GM12878 (cell line): ENCODE measurements around the gene HMG20B. TPM values are rescaled to one million over a fixed set of nuclear protein-coding genes. Genes with fewer than 3 reads are reported as not detected.
A peak's percentile ranks its signal among the peaks of the same experiment; 100 is the strongest.

Experiments
- ATAC-seq: fragments of 200-7000 bp; cut with Tn5 transposase; 3 replicates; pipeline ENCODE4 v1.9.1; 2020; ENCODE audit warnings: mild to moderate bottlenecking, moderate library complexity
- BruUV-seq: library from RNA; stranded (reverse); fragments of 400-500 nt; replicated peaks from 2 replicates; lab custom pipeline; 2021; lab: Mats Ljungman, UMichigan
- CTCF ChIA-PET: fragments of 300-600 bp; sonication (Branson Sonifier 250); formaldehyde crosslinking; extraction: SDS; loops from one replicate; lab custom pipeline; 2021; ENCODE audit warnings: inconsistent platforms; lab: Yijun Ruan, JAX
- POLR2A ChIA-PET: fragments of 350-600 bp; formaldehyde crosslinking; extraction: SDS; loops from one replicate; lab custom pipeline; 2021; ENCODE audit warnings: inconsistent platforms; lab: Charles Lee
- RAD21 ChIA-PET: fragments of 300-600 bp; sonication (Branson Sonifier 250); formaldehyde crosslinking; loops from one replicate; lab custom pipeline; 2023; ENCODE audit warnings: antibody characterized with exemption; ENCODE audit not compliant: unreplicated experiment; lab: Charles Lee
- SMC1A ChIA-PET: fragments of 300-600 bp; sonication (Branson Sonifier 250); formaldehyde crosslinking; loops from one replicate; lab custom pipeline; 2023; ENCODE audit not compliant: unreplicated experiment, uncharacterized antibody; lab: Charles Lee
- DNase-seq: peaks from one replicate; pipeline ENCODE4 v3.0.0-alpha.2; 2011; ENCODE audit warnings: low read depth, low spot score
- FAIRE-seq: peaks from 3 replicates; lab custom pipeline; 2011; peaks lifted over from hg19 to GRCh38; lab: Jason Lieb, UNC
- H2AFZ ChIP-seq: 2 replicates; pipeline ENCODE4 v1.6.0; 2011; ENCODE audit warnings: low read depth, low read length, control low read depth; ENCODE audit not compliant: control insufficient read depth
- H3K27ac ChIP-seq: 2 replicates; pipeline ENCODE4 v1.5.1; 2011; ENCODE audit warnings: control low read depth; ENCODE audit not compliant: control insufficient read depth, insufficient read depth
- H3K27me3 ChIP-seq, 2 experiments: replicated peaks in 1 of 2; 2 replicates each; pipeline versions ENCODE4 v1.6.0 to v1.6.1; 2011; ENCODE audit warnings: low read length in 1 of 2; ENCODE audit not compliant: control insufficient read depth in 2 of 2, insufficient read depth in 2 of 2
- H3K36me3 ChIP-seq, 2 experiments: 2 replicates each; pipeline ENCODE4 v1.5.1; 2011; ENCODE audit warnings: low read length in 1 of 2; ENCODE audit not compliant: control insufficient read depth in 2 of 2, insufficient read depth in 2 of 2
- H3K4me1 ChIP-seq: 2 replicates; pipeline ENCODE4 v1.6.1; 2011; ENCODE audit warnings: mild to moderate bottlenecking, low read length, moderate library complexity, mixed read lengths; ENCODE audit not compliant: control insufficient read depth, insufficient read depth
- H3K4me2 ChIP-seq: 2 replicates; pipeline ENCODE4 v1.6.0; 2011; ENCODE audit warnings: control low read depth; ENCODE audit not compliant: control insufficient read depth, insufficient read depth
- H3K4me3 ChIP-seq: fragments of 200-600 bp; sonication (generic); 2 replicates; pipeline ENCODE4 v1.5.1; 2016
- H3K79me2 ChIP-seq: 2 replicates; pipeline ENCODE4 v1.6.0; 2011; ENCODE audit warnings: low read length; ENCODE audit not compliant: control insufficient read depth, insufficient read depth
- H3K9ac ChIP-seq: 2 replicates; pipeline ENCODE4 v1.8.0; 2011; ENCODE audit warnings: low read length, control low read depth, mixed read lengths; ENCODE audit not compliant: control insufficient read depth, insufficient read depth
- H3K9me3 ChIP-seq: replicated peaks from 3 replicates; pipeline ENCODE4 v1.5.1; 2011; ENCODE audit warnings: mild to moderate bottlenecking, low read length; ENCODE audit not compliant: control insufficient read depth, insufficient read depth
- H4K20me1 ChIP-seq: 2 replicates; pipeline ENCODE4 v1.6.0; 2011; ENCODE audit not compliant: control insufficient read depth, insufficient read depth
- CBX3 ChIP-seq: fragments of 200-600 bp; sonication (generic); IDR thresholded peaks from 2 replicates; pipeline ENCODE4 v1.6.1; 2016; ENCODE audit warnings: low read depth, borderline replicate concordance
- CTCF ChIP-seq, 3 experiments: IDR thresholded peaks in 2 of 3; conservative IDR thresholded peaks in 1 of 3; 2 replicates each; pipeline ENCODE4 v1.5.1; 2011; ENCODE audit warnings: low read depth in 3 of 3, low read length in 3 of 3, mild to moderate bottlenecking in 3 of 3, control low read depth in 2 of 3, moderate library complexity in 2 of 3, inconsistent platforms in 1 of 3, mixed read lengths in 1 of 3; ENCODE audit not compliant: control insufficient read depth in 2 of 3, insufficient read depth in 1 of 3; ENCODE audit errors: extremely low read depth in 1 of 3
- E4F1 ChIP-seq: fragments of 450-650 bp; IDR thresholded peaks from 2 replicates; pipeline ENCODE4 v1.6.1; 2018; ENCODE audit warnings: borderline replicate concordance, mild to moderate bottlenecking; ENCODE audit not compliant: partially characterized antibody
- ESRRA ChIP-seq: IDR thresholded peaks from 2 replicates; pipeline ENCODE4 v1.6.1; 2012; ENCODE audit warnings: mild to moderate bottlenecking, low read length, improper control_type of control experiment
- IKZF1 ChIP-seq: fragments of 450-650 bp; conservative IDR thresholded peaks from 2 replicates; pipeline ENCODE4 v1.6.1; 2017; ENCODE audit warnings: antibody characterized with exemption, mild to moderate bottlenecking
- IRF3 ChIP-seq: fragments of 450-650 bp; IDR thresholded peaks from 2 replicates; pipeline ENCODE4 v1.6.1; 2014; ENCODE audit warnings: mild to moderate bottlenecking
- MEF2A ChIP-seq: IDR thresholded peaks from 2 replicates; pipeline ENCODE4 v1.6.1; 2011; ENCODE audit warnings: low read depth, mild to moderate bottlenecking, low read length, moderate library complexity; ENCODE audit not compliant: insufficient read depth
- NFXL1 ChIP-seq: fragments of 450-650 bp; IDR thresholded peaks from 2 replicates; pipeline ENCODE4 v1.6.1; 2017; ENCODE audit warnings: antibody characterized with exemption, mild to moderate bottlenecking, borderline replicate concordance
- RELA ChIP-seq: fragments of 450-650 bp; IDR thresholded peaks from 2 replicates; pipeline ENCODE4 v1.8.0; 2014; ENCODE audit warnings: borderline replicate concordance; ENCODE audit not compliant: partially characterized antibody
- SMARCA5 ChIP-seq: fragments of 450-650 bp; IDR thresholded peaks from 2 replicates; pipeline ENCODE4 v1.6.1; 2017; ENCODE audit warnings: mild to moderate bottlenecking
- SMC3 ChIP-seq: IDR thresholded peaks from 2 replicates; pipeline ENCODE4 v1.6.1; 2011; ENCODE audit warnings: low read length, improper control_type of control experiment, borderline replicate concordance
- TCF12 ChIP-seq: IDR thresholded peaks from 2 replicates; pipeline ENCODE4 v1.6.1; 2011; ENCODE audit warnings: low read depth, mild to moderate bottlenecking, low read length
- ZBTB40 ChIP-seq: fragments of 450-650 bp; IDR thresholded peaks from 2 replicates; pipeline ENCODE4 v1.6.1; 2016; ENCODE audit warnings: mild to moderate bottlenecking, moderate library complexity, borderline replicate concordance
- WGBS: methylation state at CpG from one replicate; pipeline ENCODE4 v1.1.6; 2016; ENCODE audit warnings: low lambda C conversion rate; ENCODE audit not compliant: insufficient replicate concordance, insufficient coverage; ENCODE audit errors: missing lambda C conversion rate; 5-methylcytosine and 5-hydroxymethylcytosine counted together
- in situ Hi-C: fragments of 300-500 bp; cut with MboI; formaldehyde crosslinking; loops from 9 replicates; pipeline ENCODE4 v1.14.3; 2018; ENCODE audit warnings: mixed read lengths
- intact Hi-C: fragments of 100-400 bp; cut with micrococcal nuclease; formaldehyde crosslinking; loops from one replicate; pipeline ENCODE4 v1.14.2; 2022; ENCODE audit not compliant: unreplicated experiment
- polyA plus RNA-seq, 11 experiments: library from polyadenylated mRNA; depleted of rRNA in 4 of 11; unstranded in 6 of 11; stranded (reverse) in 5 of 11; fragments of >200 nt; fragmentation: Nextera tagmentation in 4 of 11; fragmentation: Illumina TruSeq in 1 of 11; extraction: Ambion mirVana in 4 of 11; extraction: Trizol in 1 of 11; gene quantifications; 1 replicate in 1 of 11; 2 replicates in 10 of 11; pipeline versions ENCODE4 v1.2.1 to v1.2.3, GENCODE V29; 2011 to 2016; ENCODE audit warnings: inconsistent platforms in 2 of 11, missing spikeins in 2 of 11, low read depth in 1 of 11
- total RNA-seq, 4 experiments: library from RNA; depleted of rRNA in 3 of 4; stranded (reverse); fragments of >200 nt in 3 of 4; fragmentation: Illumina TruSeq in 1 of 4; extraction: Trizol in 1 of 4; gene quantifications; 2 replicates each; pipeline versions ENCODE4 v1.2.1 to v1.2.3, GENCODE V29; 2013 to 2021

The HMG20B gene
- total and polyA plus RNA-seq, 10 of the 15 experiments (the other 5 are each of a cell fraction or from before 2014, with no cell fraction given): 0.37 to 92.7 (median 47.0) TPM

- no peak for TF ChIP-seq E4F1
- no peak for TF ChIP-seq IKZF1
- TF ChIP-seq ESRRA: no peak
- no peak for TF ChIP-seq RELA
- no peak for TF ChIP-seq CBX3
- TF ChIP-seq IRF3: no peak
Measured at GRCh38 chr19:3546119-3546518, 26.6 kb upstream of the HMG20B start (continued).

GRCh38 chr19:3547301-3547731 is 25.4 kb upstream of the HMG20B start:
- ATAC-seq: peak; percentile 43
- no peak for DNase-seq
- H2AFZ ChIP-seq: no peak overlapping the region
- TF ChIP-seq TCF12: 0 out of 2 replicates have a peak, but pooled peaks have one; percentile 16
- TF ChIP-seq SMARCA5: peak; percentile 68
- peak; percentile 30 to 71 (median 63) for TF ChIP-seq CTCF (IDR thresholded peaks at IDR 0.05 in 2 of 3, conservative IDR thresholded peaks at IDR 0.05 in 1 of 3; ENCODE audit: control insufficient read depth in 2 of 3, extremely low read depth in 1 of 3, insufficient read depth in 1 of 3, low read depth in 3 of 3, low read length in 3 of 3)
- TF ChIP-seq MEF2A: no peak
- TF ChIP-seq NFXL1: no peak
- TF ChIP-seq ZBTB40: no peak
- 0 out of 2 replicates have a peak, but pooled peaks have one; percentile 5 for TF ChIP-seq SMC3

More at GRCh38 chr19:3547301-3547731, 25.4 kb upstream of the HMG20B start:
- Histone ChIP-seq H3K9me3 (no peaks in the 10 kb centered on the region), H3K27ac (no peak overlapping the region), H3K4me1 (no peaks in the 10 kb centered on the region; the same call in 1 of the 2 replicates), H3K36me3 (peaks cover 2 to 9% of the 10 kb centered on the region in 2 experiments; a peak in 3 of 4 replicates), H3K79me2 (no peaks in the 10 kb centered on the region; the same call in 1 of the 2 replicates), H3K4me2 (no peak overlapping the region), H3K9ac (no peak overlapping the region), H4K20me1 (no peaks in the 10 kb centered on the region), H3K4me3 (no peak overlapping the region), H3K27me3 (no peaks in the 10 kb centered on the region)
- BruUV-seq: no TSS peak
- in situ Hi-C loops (no loop called here), intact Hi-C loops (loop anchor here (5.0 kb wide), 1 partner anchor 160 kb away; the partner anchor contains the start of gene TJP3)
- 80% methylated on average over 15 of the region's 15 CpGs for WGBS
- ChIA-PET RAD21 (no interaction called here), CTCF (interaction anchor here (1.0 to 1.6 kb wide), 3 partner anchors 9 to 70 kb away, joined by 3 to 4 read pairs (median 3); partner anchors contain the start of gene TEKTIP1), SMC1A (no interaction called here), POLR2A (no interaction called here)
- FAIRE-seq: no peak
